Right atrium auricular region (tissue), 2 donors: Measurements from ENCODE around the gene KRTAP10-8. TPM values are rescaled to one million over a fixed set of nuclear protein-coding genes. Genes with fewer than 3 reads are reported as not detected.
A peak's percentile ranks its signal among the peaks of the same experiment; 100 is the strongest.

ENCODE experiments used
- DNase-seq: peaks from one replicate; pipeline ENCODE4 v3.0.0-alpha.2; 2019; ENCODE audit warnings: low spot score
- H3K27ac ChIP-seq, 2 donors: fragments of 200-600 bp; sonication (generic); 1 replicate in 1 of 2; 2 replicates in 1 of 2; pipeline ENCODE4 v1.5.1; 2016 to 2019
- H3K27me3 ChIP-seq, 2 donors: fragments of 200-600 bp; sonication (generic); one replicate each; pipeline versions ENCODE4 v1.5.1 to v1.6.0; 2017 to 2019
- H3K36me3 ChIP-seq: fragments of 200-600 bp; sonication (generic); one replicate; pipeline ENCODE4 v1.5.1; 2016
- H3K4me1 ChIP-seq, 2 donors: fragments of 200-600 bp; sonication (generic); one replicate each; pipeline versions ENCODE4 v1.5.1 to v1.6.0; 2017 to 2019
- H3K4me3 ChIP-seq, 2 donors: fragments of 200-600 bp; sonication (generic); 1 replicate in 1 of 2; 2 replicates in 1 of 2; pipeline ENCODE4 v1.5.1; 2017 to 2019; ENCODE audit warnings: mild to moderate bottlenecking in 1 of 2, moderate library complexity in 1 of 2
- H3K9me3 ChIP-seq, 2 donors: fragments of 200-600 bp; sonication (generic); one replicate each; pipeline ENCODE4 v1.5.1; 2019
- total RNA-seq, 2 donors: library from RNA; depleted of rRNA; stranded (reverse); fragments of >200 nt; gene quantifications; one replicate each; pipeline ENCODE4 v1.1.0, GENCODE V29; 2016
- TF ChIP-seq, protein P1 (sequence below), 2 donors: fragments of 200-600 bp; sonication (generic); IDR thresholded peaks; one replicate each; pipeline ENCODE4 v1.5.1; 2019; ENCODE audit warnings: antibody characterized with exemption in 2 of 2

Gene KRTAP10-8
- total RNA-seq, 2 donors from 2014 or later, result not detected

DNA sequence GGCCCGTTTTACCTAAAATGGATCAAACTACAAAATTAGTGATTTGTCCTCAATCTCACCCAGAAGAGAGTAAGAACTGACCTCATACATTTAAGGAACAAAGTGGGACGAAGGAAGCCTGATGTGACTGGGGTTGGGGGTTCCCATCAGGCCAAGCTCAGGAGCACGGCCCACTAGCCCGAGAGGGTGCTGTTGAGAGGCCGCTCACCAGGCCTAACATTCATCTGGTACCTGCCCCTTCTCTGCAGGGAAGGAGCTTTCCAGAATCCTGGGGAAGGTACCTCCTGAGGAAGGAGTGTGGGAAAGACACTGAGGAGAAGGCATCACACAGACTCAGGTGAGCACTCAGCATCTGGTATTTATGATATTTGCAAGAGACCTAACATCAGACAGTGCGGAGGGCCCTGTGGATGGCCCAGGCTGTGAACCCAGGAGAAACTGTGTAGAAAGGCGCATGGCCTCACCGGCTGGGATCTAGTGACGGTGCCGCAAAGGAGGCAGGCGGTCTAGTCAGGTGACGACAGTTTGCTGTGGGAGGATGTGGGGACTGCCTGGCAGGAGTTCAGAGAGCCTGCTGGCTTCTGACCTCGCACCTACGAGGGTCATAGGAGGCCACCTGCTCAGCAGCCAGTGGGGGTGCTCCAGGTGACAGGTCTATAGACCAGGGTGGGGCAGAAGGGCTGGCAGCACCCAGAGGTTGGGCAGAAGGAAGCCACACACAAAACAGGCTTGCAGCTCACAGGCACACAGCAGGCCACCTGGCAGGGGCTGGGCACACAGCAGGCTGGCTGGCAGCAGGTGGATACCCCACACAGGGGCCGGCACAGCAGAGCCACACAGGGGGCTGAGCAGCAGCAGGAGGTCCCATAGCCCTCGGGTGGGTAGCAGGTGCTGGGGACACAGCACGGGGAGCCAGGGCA lies 42.0 kb downstream of the KRTAP10-8 start:
- no peaks in the 10 kb centered on the region for H3K36me3 ChIP-seq
- TF ChIP-seq, protein P1, sequence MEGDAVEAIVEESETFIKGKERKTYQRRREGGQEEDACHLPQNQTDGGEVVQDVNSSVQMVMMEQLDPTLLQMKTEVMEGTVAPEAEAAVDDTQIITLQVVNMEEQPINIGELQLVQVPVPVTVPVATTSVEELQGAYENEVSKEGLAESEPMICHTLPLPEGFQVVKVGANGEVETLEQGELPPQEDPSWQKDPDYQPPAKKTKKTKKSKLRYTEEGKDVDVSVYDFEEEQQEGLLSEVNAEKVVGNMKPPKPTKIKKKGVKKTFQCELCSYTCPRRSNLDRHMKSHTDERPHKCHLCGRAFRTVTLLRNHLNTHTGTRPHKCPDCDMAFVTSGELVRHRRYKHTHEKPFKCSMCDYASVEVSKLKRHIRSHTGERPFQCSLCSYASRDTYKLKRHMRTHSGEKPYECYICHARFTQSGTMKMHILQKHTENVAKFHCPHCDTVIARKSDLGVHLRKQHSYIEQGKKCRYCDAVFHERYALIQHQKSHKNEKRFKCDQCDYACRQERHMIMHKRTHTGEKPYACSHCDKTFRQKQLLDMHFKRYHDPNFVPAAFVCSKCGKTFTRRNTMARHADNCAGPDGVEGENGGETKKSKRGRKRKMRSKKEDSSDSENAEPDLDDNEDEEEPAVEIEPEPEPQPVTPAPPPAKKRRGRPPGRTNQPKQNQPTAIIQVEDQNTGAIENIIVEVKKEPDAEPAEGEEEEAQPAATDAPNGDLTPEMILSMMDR (IDR thresholded peaks at IDR 0.05), result no peak
- H3K4me1 ChIP-seq, result no peaks in the 10 kb centered on the region
- H3K27me3 ChIP-seq, result no peaks in the 10 kb centered on the region
- peak; percentile 34 for DNase-seq
- H3K27ac ChIP-seq, result no peak overlapping the region
- no peak overlapping the region for H3K4me3 ChIP-seq
- H3K9me3 ChIP-seq, result peaks cover 0 to 9% of the 10 kb centered on the region in 2 donors

DNA sequence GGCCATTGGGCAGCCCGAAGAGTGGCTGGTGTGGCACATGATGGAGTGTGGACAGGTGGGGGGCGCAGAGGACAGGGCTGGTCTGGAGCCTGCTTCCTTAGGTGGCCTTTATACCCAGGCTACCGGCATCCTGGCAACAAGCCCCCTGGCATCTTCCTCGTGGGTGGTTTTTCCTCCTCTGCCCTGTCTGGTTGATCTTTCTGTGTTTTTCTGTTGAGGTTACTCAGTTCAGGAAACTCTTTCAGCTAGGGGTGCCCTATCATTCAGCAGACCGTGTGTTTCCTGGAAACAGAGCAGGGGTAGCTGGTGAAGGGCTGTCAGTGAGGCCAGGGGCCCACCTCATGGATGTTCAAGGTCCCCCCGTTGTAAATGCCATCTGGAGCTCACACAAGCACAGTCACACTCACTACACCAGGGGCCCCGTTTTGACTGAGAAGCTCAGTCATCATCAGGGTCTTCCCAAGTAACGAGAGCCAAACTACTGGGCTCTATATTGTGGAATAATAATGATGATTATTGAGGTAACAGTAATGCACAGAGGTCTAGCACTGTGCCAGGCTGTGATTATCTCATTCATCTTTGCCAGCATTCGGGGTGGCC lies 42.8 kb downstream of the KRTAP10-8 start, which contains the start of gene KRTAP12-4:
Gene KRTAP12-4, minus strand, starts transcription at position 84 of the 600 bp plus-strand sequence. Its CDS starts 45 bp downstream, at position 39.
- Histone ChIP-seq H3K4me1 (no peaks in the 10 kb centered on the region), H3K36me3 (no peaks in the 10 kb centered on the region), H3K27ac (no peak within 1 kb of the TSS), H3K27me3 (no peaks in the 10 kb centered on the region), H3K9me3 (peaks cover 0 to 9% of the 10 kb centered on the region in 2 donors), H3K4me3 (no peak within 1 kb of the TSS)
- TF ChIP-seq, protein P1 (IDR thresholded peaks at IDR 0.05), result no peak
- DNase-seq, result no peak

DNA sequence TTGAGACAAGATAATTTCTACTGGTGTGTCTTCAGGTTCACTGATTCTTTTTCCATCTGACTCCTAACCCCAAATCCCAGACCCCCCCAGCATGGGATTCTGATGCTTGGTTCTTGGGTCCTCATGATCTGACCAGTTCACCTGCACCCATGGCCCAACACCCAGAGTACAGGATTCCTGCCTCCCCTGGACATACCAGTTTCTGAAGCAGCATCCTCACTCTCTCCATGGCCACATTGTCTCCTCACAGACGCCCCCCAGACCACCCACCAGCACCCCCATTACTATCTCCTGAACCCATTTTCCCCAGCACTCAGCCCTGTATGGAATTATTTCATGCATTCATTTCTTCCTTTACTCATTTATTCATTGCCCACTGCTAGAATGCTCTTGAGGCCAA lies 45.0 kb downstream of the KRTAP10-8 start:
- no peak for DNase-seq
- TF ChIP-seq, protein P1 (IDR thresholded peaks at IDR 0.05), result no peak

DNA sequence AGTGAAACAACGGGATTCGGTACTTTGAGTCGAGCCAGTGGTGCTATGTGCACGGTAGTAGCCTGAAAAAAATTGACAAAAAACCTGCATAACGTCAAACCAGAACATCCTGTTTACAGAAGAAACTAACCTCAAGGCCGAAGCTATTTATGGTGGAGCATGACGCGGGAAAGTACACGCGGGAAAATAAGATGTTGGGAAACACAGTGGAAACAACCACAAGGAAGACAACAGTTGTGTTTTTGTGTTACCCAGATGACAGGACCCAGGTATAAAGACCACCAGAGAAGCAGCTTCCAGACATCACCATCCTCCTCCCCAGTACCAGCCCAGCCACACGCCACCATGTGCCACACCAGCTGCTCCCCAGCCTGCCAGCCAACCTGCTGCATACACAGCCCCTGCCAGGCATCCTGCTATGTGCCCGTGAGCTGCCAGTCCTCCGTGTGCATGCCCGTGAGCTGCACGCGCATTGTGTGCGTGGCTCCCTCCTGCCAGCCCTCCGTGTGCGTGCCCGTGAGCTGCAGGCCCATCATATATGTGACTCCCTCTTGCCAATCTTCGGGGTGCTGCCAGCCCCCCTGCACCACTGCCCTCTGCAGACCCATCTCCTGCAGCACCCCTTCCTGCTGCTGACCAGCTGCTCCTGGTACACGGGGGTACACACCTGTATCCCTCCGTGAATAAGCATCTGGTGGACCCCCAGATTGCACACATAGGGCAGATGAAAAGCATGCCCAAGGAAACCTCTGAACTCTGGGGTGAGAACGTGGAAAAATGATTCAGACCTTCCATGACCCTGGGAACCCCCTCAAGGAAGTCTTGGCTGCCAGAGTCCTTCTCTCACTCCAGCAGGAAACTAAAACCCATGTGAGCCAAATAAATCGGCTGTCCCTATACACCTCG lies 46.0 kb downstream of the KRTAP10-8 start, which contains the start of gene KRTAP12-3:
Gene KRTAP12-3, plus strand, starts transcription at position 298 of the 906 bp plus-strand sequence. Its CDS starts 48 bp downstream, at position 346.
- Histone ChIP-seq H3K27me3 (no peaks in the 10 kb centered on the region), H3K4me3 (no peak within 1 kb of the TSS), H3K36me3 (no peaks in the 10 kb centered on the region), H3K27ac (no peak within 1 kb of the TSS), H3K4me1 (no peaks in the 10 kb centered on the region), H3K9me3 (peaks cover 0 to 9% of the 10 kb centered on the region in 2 donors)
- TF ChIP-seq, protein P1 (IDR thresholded peaks at IDR 0.05), result no peak
- DNase-seq, result no peak

More for the DNA sequence above, 45.0 kb downstream of the KRTAP10-8 start:
- Histone ChIP-seq H3K27me3 (no peaks in the 10 kb centered on the region), H3K27ac (no peak overlapping the region), H3K9me3 (peaks cover 0 to 9% of the 10 kb centered on the region in 2 donors), H3K4me1 (no peaks in the 10 kb centered on the region), H3K4me3 (no peak overlapping the region), H3K36me3 (no peaks in the 10 kb centered on the region)

DNA sequence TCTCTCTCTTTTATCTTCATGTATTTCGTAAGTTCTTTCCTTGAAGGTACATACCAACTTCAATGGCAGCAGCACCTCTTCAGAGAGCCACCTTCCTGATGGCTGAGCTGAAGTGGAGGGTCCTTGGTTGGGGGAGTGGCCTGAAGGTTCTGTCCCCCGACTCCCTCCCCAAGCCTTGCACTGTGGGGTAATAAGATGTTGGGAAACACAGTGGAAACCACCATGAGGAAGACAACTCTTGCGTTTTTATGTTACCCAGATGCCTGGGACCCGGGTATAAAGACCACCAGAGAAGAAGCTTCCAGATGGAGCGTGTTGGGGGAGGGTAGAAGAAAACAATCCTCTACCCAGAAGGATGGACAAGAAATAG lies 46.6 kb downstream of the KRTAP10-8 start:
- Histone ChIP-seq H3K27me3 (no peaks in the 10 kb centered on the region), H3K27ac (no peak overlapping the region)

More for the DNA sequence above, 46.6 kb downstream of the KRTAP10-8 start:
- DNase-seq, result no peak
- H3K4me3 ChIP-seq, result no peak overlapping the region
- H3K36me3 ChIP-seq, result no peaks in the 10 kb centered on the region
- no peaks in the 10 kb centered on the region for H3K4me1 ChIP-seq
- TF ChIP-seq, protein P1 (IDR thresholded peaks at IDR 0.05), result no peak
- peaks cover 0 to 9% of the 10 kb centered on the region in 2 donors for H3K9me3 ChIP-seq
